ENCODE results near the gene ECD.

- TF ChIP-seq EZH2phosphoT487 (IDR thresholded peaks at IDR 0.05; ENCODE audit: insufficient read depth, low read depth), result no peak
- no peak for TF ChIP-seq EZH2 (IDR thresholded peaks at IDR 0.05; ENCODE audit: insufficient read depth, poor library complexity, severe bottlenecking)
Measured at GRCh38 chr10:73161662-73162061, 6.1 kb downstream of the ECD start.

Measured in GM23248 (cell line).